ENCODE measurements around the gene VOPP1. TPM values are rescaled to one million over a fixed set of nuclear protein-coding genes. Genes with fewer than 3 reads are reported as not detected.

VOPP1 gene
- total RNA-seq, 1 donor from 2014 or later: 155 TPM

DNA sequence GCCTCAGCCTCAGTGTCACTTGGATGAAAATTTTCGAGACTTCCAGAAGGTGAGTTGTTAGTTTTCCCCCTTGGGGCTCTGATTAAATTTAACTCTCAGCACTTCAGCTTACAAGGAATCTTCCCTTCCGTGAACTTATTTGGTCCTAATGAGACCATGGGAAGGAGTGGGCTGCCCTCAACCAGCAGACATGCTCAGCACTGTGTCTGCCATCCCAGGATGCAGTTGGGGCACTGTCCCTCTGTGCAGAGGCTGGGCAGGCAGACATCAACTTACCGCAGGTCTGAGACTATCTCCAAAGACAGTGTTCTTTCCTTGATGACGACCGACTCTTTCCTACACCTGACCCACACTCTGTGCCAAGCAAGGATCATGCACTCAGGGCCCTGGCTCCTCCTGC lies 36.7 kb downstream of the VOPP1 start:
- intact Hi-C loops (cut with micrococcal nuclease): loop anchor here (2.0 kb wide), 1 partner anchor 351 kb away; the partner anchor contains the start of gene ZNF713

DNA sequence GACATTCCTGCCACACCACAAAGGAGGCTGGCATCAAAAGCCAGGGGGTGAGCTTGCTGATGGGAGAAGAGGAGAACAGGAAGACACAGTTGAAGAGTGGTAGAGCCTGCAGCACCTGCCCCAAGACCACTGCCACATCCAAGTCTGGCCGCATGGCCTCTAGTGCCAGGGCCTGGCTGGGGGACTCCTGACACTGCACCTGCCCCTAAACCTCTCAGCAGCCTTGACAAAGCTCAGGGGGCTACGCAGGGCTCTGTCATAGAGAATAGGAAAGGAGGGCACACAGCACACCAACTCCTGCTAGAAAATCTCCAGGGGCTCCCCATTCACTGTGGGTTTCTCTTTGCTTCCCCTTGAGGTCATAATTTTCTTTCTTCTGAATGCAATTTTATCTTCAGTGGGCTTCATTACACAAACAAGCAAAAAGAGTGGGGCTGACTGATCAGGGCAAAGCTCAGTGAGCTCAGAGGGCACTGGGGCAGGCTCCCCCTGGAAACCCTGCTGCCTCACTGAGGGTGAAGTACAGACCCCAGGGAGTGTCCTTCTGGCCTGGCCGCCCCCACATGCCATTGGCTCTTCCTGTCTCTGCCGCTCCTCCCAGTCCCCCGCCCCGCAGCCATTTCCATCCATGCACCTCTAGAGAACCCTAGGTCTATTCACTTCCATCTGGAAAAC lies 37.2 kb downstream of the VOPP1 start:
- intact Hi-C loops (cut with micrococcal nuclease): loop anchor here (1.0 to 5.0 kb wide), 12 partner anchors 21 to 776 kb away; partner anchors contain the start of genes CHCHD2, SEC61G and ZNF713

DNA sequence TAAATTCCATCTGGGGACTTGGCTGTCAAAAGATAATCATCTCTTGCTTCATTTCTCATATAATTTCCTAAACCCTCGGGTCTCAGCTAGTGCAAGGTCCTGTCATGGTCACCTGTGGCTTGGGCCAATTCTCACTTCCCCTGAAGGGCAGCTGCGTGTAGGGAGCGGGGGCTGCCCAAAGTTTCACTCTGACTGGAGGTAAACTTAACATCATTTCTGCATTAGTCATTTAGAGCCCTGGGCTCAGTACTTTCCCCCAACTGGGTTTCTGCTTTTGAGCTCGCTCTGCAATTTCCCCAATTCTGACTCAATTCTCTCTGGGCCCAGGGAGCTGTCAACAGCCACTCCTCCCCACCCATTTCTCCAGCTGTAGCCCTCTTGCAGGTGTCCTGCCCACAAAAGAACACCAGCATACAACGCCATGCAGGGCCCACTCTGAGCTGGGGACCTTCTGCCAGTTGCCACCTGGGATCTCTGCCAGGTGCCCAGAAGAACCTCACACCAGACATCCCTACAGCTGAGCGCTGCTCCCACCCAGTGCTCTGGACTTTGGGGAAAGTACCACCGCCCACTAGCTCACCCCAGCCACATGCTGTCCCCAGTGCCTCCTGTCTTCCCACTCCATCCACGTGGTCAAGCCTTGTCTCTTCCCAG lies 37.9 kb downstream of the VOPP1 start:
- intact Hi-C loops (cut with micrococcal nuclease): loop anchor here (1.0 to 5.0 kb wide), 12 partner anchors 22 to 775 kb away; partner anchors contain the start of genes CHCHD2, SEC61G and ZNF713

DNA sequence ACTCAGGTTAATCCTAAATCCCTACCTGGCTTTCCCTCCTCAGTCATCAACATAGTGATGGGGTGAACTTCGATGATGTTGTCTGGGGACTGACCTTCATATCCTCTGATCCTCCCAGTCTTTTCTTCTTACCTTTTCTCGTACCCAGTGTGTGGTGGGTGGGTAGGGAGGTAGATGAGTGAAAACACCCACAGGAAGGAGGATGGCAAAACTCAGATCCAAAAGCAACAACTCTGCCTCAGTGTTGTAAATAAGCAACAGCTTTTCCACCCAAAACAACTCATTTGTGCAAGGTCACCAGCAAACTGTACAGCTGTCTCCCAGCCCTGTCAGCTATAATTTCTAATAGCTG lies 38.6 kb downstream of the VOPP1 start:
- intact Hi-C loops (cut with micrococcal nuclease): loop anchor here (1.0 to 5.0 kb wide), 15 partner anchors 16 to 774 kb away; partner anchors contain the start of genes CHCHD2, MRPS17, SEC61G and ZNF713

DNA sequence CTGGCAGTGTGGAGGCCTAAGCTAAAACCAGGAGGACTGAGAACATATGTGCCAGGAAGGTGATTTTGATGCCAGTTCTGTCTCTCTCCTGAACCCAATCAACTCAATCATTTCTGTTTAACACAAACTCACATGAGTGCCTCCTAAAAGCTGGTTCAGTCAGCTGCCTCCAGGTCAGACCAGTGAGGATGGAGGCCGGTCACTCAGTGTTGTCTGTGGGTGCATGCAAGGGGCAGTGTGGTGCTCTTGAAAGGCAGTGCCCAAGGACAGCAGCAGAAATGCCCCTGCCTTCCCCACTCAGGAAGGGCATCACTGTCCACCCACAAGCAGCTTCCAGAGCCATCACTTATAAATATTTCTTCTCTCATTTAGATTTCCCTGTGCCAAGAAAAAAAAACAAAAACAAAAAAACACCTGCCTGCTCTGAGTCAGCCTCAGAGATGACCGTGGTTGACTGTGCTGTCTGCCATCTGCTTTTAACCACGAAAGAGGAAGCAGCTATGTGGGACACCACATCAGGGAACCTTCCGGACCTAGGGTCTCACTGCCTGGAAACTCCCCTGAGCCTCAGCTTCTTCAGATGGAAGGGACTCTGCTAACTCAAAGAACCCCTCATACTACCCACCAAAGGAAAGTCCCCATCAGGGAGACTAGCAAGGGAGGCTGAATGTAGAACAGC lies 39.1 kb downstream of the VOPP1 start:
- intact Hi-C loops (cut with micrococcal nuclease): loop anchor here (1.0 to 5.0 kb wide), 5 partner anchors 16 to 674 kb away; partner anchors contain the start of gene MRPS17

DNA sequence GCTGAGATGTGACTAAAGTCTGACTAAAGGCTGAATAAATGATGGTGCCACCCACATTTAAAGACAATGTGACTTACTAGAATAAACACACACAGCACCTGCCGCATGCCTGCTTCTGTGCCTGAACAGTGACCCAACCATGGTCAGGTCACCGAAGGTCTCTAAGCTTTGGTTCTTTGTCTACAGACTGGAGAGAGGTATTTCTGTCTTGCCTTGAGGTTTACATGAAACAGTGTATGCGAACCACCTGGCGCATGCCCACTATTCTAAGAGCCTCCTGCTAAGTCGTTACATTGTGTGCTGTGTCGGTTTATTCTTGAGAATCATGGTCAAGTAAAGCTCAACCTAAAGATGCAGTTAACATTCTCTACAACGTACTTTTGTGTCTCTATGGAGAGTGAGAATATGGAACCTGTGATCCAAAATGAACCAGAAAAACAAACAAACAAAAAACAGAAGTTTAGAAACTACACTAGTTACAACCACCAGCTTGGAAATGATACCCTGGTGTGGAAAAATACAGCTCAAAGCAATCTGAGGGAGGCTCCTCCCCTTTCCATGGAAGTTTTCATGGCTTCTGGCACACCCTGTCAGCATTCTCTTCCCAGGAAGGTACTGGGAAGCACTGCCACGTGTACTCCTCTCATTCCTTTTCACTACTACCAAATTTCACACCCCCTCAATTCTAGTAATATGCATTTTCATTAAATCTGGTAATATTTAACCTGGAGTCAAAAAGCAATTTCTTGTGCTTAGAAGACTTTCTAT lies 40.0 kb downstream of the VOPP1 start:
- intact Hi-C loops (cut with micrococcal nuclease): loop anchor here (5.0 kb wide), 2 partner anchors 435 to 675 kb away; no protein-coding TSS in a partner anchor

DNA sequence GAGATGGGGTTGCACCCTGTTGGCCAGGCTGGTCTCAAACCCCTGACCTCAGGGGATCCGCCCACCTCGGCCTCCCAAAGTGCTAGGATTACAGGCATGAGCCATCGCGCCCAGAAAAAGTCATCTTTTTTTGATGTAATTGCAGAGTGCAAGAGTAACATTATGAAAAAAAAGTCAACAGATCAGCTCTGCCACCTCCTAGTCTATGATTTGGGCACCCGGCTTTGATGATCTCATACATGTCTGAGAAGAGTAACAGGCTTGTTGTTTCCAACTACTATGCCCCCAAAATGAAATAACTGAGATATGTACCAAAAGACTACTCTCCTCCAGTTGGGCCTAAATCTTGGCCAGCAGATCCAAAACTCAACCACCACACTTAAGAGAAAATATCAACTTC lies 40.8 kb downstream of the VOPP1 start:
- intact Hi-C loops (cut with micrococcal nuclease): loop anchor here (5.0 kb wide), 2 partner anchors 436 to 676 kb away; no protein-coding TSS in a partner anchor

DNA sequence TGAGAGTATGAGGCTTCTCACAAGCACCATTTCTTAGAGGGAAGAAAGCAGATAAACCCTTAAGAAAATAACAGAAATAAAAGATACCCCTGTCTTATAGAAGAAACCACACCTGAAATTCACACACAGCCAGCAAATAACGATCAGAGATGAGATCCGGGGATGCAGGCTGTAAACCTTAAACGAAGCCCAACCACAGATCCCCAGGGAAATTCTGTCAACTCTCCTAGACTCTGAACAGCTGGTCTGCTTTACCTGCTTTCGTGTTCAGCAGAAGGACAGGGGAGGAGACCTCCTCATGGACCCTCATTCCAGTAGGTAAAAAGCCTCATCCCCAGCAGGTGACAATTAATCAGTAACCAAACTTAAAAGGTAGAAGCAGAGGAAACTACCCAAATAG lies 45.0 kb downstream of the VOPP1 start:
- intact Hi-C loops (cut with micrococcal nuclease): no loop called here

DNA sequence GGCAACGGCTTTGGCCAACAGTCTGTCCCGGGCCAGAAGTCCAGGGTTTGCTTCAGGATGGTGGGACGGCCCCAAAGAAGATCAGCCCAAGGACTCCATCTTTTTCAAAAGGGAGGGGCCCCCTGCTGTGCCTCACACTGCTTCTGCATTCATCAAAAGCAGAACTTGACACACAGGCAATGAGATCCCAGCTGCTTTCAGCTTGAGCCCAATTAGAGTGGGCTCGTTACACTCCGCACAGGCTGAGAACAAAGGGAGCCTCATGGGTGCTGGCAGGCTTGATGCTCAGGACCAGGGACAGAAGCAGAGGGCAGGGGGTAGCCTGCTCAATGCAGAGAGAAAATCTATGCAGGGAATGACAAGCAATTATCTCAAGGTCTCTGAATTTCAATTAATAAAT lies 45.5 kb downstream of the VOPP1 start:
- intact Hi-C loops (cut with micrococcal nuclease): no loop called here

DNA sequence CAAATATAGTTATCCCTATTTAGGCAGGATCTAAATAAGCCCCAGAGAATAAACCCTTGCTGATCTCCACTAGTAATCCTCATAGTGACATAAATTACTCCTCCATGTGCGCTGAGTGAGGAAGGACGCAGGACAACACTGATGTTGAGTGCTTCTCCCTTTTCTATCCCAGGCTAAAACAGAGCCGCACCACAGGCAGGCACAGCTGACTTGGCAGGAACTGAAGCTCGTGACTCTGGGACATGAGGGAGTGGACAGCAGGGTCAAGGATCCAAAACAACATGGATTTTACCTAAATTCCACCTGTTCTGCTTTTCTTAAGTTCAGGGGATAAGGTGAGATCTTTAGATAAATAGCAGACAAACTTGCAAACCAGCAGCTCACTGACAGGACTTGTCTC lies 46.0 kb downstream of the VOPP1 start:
- intact Hi-C loops (cut with micrococcal nuclease): no loop called here

DNA sequence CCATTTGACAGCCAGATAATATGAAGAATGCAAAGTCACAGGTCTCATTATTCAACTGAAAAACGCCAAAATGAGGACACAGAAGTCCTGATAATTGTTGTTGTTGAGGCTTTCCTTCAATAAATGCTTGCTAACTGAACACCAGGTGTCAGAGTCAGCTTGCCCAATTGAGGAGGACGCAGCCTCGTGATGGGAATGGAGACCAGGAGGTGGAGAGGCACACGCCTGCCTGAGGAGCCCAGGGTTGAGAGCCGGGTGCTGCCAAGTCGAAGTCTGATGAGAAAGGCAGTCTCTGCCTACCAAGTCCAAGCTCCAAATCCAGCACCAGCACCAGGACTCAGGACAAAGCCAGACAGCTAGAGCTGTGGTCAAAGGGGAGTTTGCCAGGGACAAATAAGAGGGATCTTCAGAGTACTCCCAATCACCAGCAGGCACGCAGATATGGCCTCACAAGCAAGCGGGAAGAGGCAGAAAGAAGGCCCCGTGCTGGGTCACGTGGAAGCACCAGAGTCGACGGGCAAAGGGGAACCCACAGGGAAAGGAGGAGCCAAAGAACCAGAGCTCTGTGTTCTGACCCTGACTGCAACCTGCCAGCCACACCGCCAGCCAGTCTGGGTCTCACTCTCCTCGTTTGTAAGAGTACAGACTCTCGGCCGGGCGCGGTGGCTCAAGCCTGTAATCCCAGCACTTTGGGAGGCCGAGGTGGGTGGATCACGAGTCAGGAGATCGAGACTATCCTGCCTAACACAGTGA lies 47.6 kb downstream of the VOPP1 start:
- intact Hi-C loops (cut with micrococcal nuclease): no loop called here

DNA sequence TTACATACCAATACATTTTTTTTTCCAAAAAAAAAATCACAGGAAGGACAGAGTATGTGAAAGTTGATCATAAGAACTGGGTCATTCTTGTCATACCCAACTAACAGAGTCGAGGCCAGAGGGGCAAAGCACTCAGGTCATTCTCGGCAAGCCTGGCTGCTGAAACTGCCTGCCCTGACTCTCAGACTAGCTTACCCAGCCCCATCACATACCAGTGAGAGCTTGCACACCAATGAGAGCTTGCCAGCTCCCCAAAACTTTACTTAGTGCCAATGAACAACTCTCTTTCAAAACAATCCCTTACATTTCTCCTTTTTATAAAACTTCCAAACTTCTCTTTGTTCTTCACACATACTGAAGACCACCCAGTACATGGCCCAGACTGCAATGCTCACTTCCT lies 48.9 kb downstream of the VOPP1 start:
- intact Hi-C loops (cut with micrococcal nuclease): no loop called here

DNA sequence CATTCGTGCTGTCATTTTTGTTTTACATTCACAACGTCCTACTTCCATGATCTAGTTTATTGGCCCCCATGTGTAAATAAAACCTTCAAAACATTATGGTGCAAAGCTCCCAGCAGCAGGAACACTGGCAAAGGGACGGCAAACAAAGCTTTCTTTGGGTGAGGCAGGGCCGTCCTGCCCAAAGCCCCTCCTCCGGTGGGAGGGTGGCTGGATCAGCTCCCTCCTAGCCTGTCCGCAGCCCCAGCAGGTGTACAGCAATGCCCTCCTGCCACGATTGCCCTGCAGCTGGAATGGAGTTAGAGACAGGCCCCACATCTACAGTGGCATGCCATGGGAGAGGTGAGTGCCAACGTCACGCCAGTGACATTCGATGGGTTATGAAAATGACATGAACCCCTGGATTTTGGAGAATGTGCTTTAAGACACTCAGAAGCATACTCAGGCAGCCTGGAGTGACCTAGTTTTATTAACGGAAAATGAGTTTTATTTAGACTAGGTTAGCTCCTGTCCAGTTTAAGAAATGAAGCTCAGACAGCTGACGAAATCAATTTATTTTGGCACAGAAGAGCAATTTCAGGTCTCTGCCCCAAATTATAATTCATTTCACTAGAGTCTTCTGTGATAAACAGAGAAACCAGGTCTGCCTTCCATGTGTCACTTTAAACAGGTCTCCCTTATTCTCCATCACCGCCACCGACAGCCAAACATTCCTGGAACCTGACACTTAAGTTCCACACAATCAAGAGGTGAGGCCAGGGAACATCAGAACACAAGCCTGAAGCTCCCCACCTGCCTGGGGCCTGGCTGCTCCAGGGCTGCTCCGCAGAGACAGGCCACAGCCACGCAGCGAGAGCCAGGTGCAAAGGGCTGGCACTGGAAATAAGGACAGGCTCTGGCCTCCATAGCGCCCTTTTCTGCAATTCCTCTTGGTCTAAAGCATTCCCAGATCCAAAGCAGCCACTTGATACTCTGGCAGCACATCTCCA lies 50.1 kb downstream of the VOPP1 start:
- intact Hi-C loops (cut with micrococcal nuclease): no loop called here

DNA sequence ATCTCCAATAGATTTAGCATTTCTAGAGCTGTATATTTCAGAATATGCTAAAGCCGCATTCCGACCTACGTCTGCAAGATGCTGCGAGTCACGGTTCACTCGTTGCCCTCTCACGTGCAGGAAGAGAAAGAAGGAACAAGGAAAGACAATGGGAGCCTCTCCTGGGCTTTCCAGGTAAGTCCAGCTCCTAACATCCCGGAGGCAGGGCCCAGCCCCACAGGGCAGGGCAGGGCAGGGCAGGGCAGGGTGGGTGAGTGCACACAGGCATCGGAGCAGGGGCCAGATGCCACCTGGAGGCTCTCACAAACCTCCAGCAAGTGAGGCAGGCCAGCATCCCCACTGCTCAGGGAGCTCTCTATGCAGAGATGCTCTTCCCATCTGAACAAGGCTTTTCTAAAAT lies 50.8 kb downstream of the VOPP1 start:
- intact Hi-C loops (cut with micrococcal nuclease): no loop called here

DNA sequence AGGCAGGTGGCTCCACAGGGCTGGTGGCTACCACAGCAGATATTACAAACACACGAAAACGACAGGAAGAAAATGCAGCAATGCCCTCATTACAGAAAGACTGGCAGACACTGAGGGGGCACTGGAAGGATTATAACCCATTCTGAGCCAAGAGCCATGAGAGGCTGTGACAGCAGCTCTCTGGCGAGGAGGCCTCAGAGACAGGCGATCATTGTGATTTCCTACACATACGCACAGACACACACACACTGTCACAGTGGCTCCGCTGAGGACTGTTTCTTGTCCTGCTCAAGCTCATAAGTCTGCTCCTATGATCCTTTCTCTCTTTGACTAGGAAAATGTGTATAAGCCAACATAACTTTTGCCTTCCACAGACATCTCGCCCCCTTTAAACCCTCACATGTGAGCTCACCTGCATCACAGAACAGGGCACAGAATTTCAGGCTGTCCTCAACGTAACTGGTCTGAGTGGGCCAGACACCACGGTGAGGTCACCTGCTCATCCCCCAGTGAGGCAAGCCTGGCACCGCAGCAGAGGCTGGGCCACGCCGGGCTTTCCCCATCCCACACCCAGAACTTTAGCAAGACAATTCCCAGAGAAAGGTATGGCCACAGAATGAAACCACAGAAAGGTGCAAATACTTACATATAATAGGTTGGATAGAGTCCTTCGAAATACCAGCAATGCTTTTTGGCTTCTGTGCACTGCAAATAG lies 51.7 kb downstream of the VOPP1 start:
- intact Hi-C loops (cut with micrococcal nuclease): no loop called here

DNA sequence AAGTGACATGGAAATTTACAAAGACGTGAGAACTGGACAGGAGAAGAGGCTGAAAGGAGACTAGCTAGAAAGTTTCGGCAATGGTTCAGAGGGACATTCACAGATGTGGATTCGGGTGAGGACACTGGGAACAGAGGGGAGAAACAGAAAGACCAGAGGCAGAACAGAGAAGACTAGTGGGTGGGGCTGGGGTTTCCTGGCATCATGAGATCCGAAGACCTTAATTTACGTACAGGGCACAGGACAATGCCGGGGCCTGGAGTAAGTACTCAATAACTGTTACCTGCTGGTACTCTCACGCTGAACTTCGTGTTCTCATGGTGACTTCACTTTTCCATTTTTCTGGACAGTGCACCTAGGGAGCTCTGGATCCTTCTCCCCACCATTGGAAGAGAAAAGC lies 53.5 kb downstream of the VOPP1 start:
- intact Hi-C loops (cut with micrococcal nuclease): loop anchor here (5.0 kb wide), 2 partner anchors 53 to 78 kb away; partner anchors contain the start of gene VOPP1

DNA sequence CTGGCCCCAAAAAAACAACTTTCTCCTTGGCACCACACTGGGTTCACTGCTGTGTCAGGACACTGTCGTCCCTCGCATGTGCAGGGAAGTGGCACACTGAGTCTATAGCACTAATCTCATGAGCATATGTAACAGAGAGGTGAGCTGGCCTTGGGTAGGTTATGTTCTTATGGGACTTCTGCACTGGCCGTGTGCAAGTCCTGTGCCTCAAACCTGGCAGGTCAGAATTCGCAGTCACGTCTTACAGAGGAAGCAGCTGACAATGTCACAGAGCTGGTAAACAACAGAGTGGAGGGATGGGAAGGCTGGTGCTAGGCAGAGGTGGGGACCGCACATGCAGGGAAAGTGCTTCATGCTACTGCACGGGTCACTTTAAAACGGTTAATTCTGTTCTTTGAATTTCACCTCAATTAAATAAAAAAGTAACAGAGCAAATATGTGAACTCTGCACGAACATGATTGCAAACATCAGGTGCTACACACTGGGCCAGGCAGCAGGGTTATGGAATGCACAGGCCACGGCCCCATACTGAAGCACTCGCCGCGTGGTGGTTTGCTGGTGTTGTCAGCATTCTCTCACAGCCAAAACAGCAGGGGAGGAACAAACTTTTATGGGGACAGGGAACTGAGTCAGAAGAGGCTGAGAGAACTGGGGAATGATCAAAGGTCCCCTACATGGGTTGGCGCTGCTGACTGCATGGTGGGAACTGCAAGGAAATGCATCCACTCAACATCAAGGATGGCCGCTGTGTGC lies 54.2 kb downstream of the VOPP1 start:
- intact Hi-C loops (cut with micrococcal nuclease): loop anchor here (1.0 to 5.0 kb wide), 5 partner anchors 15 to 85 kb away; partner anchors contain the start of gene VOPP1

DNA sequence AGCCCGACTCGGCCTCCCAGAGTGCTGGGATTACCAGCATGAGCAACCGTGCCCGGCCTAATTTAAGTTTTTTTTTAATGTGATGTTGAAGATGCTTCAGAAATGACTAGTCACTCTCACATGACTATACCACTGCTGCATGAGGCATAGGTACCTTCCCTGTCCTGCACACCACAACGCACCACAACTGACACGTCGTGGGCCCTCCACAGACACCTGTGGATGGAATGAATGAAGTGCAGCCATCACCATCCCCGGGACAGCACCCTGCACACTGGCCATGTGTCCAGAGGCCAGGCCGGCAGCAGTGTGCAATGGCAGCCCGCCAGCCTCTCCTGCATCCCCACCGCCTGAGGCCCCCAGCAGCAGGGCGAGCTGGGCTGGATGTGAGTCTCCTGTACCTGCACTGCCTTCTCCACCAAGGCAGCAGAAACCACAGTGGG lies 55.1 kb downstream of the VOPP1 start:
- intact Hi-C loops (cut with micrococcal nuclease): loop anchor here (1.0 to 5.0 kb wide), 5 partner anchors 16 to 84 kb away; partner anchors contain the start of gene VOPP1
